DMS 273 (cell line): ENCODE measurements around the gene ACOXL.
"Not testable (repeated sequence)": the region's sequence is repeated elsewhere in the genome, so short reads cannot be mapped to it uniquely, and the experiment has no call there.

ENCODE experiments used
- DNase-seq: peaks from one replicate; lab custom pipeline; 2025; ENCODE audit not compliant: unreplicated experiment; lab: John Stamatoyannopoulos, UW

Gene ACOXL

GRCh38 chr2:110732422-110733413 lies at the start of gene ACOXL:
ACOXL (plus strand) TSS chr2:110732573; CDS start chr2:110768390, 35,817 bp downstream.
- peak; percentile 17 for DNase-seq

DNA sequence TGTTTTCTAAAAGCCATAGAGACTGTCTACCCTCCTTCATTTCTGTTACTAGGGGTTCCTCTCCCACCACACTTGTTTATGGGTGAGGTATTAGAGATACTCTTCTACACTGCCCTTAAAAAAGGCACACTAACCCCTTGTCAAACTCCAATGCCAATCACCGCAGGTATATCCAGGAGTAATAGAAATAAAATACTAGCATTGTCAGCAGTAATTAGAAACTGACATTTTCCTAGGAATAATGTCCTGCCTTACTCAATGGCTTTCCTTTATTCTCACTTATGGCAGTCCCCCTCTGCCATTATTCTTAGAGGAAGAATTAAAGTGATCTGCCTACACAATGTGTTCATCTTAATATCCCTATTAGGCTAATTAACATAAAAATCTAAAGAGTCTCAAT lies 49.5 kb upstream of the ACOXL start:
- DNase-seq, result no peak

- DNase-seq, result not testable (repeated sequence)
Observed at GRCh38 chr2:110687775-110688484, 44.4 kb upstream of the ACOXL start.

- no peak for DNase-seq
Observed at GRCh38 chr2:110688594-110689091, 43.7 kb upstream of the ACOXL start.

DNA sequence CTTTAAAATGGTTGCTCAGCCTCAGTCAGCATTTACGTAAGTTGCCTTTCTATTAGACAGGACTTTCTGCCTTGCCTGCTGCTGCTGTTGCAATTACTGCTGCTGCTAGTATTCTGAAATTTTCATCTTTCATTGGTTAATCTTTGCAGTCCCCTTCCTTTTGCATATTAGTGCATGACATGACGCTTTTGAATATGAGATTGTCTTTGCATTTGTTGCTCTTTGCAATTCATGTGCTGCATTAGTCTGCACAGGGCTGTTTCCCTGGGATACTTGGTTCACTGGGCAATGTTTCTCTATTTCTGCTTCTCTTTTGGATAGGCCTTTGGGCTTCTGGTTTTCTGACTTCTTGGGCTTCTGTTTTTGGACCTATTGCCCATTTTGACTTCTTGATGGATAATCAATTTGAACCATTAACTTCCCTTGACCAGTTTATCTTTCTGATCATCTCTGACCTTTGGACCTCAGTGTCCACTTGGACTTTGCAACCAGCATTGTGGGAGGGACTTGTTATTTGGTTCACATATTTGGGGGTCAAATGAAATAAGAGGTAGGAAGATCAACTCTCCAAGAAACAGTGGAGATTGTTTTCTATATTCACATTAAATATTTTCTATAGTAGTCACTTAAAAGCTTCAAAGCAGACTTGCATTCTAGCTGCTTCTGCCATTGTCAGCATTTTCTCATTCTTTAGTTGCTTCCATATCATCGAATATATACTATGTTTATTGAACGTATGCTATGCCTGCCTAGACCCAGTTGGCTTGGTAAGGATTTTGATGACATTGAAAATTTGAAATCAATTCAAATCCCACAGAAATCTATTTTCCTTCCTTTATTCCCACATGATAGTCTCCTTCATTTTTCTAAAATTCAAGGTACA lies 42.0 kb upstream of the ACOXL start:
- no peak for DNase-seq

GRCh38 chr2:110691612-110692258 lies 40.6 kb upstream of the ACOXL start:
- DNase-seq, result no peak

- DNase-seq, result peak; percentile 67
Observed at GRCh38 chr2:110695146-110695898, 37.1 kb upstream of the ACOXL start.

GRCh38 chr2:110698253-110698652 lies 34.1 kb upstream of the ACOXL start:
- not testable (repeated sequence) for DNase-seq

- DNase-seq, result no peak
Observed at GRCh38 chr2:110702514-110703380, 29.6 kb upstream of the ACOXL start.

GRCh38 chr2:110707386-110707965 lies 24.9 kb upstream of the ACOXL start:
- DNase-seq, result no peak

GRCh38 chr2:110708455-110708854 lies 23.9 kb upstream of the ACOXL start:
- no peak for DNase-seq

- no peak for DNase-seq
Observed at GRCh38 chr2:110712737-110713136, 19.6 kb upstream of the ACOXL start.

DNA sequence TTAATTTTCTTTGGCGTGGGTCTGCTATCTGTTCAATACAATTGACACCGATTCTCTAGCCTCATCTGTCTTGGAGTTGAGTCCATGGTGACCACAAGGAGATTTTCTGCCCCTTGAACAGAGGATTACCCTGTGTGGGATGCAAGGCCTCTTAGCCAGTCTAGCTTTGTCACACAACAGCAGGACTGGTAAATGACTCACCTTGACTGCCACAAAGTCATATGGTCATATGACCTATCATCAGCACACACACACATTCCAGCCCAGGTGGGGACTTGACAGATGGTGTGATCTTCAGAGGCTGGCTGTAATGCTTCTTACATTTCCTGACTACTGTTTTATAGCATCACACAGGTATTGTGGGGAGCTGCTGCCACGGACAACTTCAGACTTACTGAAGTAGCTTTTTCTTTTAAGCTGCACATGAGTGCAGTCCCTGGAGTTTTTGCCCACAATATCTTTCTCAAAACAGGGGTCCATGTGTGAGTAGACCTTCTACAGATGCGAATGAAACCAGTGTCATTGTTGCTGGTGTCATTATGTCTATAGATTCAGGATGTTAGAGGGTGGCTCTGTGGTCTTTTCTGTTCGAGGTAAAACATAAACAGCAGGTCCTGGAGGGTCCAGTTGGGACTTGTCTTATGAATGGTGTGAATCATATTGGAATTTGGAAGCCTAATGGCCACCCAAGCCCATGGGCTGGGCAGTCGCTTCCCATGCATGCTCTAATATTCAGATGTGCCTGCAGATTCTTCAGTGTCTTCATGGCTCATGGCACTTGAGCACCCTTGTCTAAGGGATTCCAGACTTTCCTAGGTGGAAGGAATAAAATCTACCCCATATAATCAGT lies 18.6 kb upstream of the ACOXL start:
- DNase-seq, result no peak

DNA sequence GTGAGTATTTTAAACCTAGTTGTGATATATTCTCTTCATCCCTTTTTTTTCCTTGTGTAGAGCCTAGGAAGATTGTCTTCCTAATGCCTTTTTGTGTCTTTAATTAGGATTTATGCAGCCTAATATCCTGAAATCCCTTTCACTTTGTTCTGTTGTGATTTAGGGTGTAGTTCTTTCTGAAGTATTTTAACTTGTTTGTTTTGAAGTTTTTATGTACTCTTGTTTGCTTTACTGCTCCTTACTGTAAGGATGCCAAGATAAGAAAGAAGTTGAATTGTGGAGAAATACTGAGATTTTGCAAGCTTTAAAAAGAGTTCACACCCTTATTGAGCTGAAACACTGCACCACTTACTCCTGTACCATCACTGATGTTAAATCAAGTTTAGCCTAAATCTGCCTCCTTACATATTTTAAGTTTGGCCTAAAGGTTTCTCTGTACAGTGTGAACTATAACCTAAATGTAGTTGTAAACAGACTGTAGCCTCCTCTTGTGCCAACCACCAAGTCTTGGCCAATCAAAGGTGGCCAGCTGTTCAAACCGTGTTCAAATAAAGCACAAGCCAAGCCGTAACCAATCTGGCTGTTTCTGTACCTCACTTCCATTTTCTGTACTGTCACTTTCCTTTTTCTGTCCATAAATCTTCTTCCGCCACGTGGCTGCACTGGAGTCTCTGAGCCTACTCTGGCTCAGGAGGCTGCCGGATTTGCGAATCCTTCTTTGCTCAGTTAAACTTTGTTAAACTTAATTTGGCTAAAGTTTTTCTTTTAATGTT lies 17.7 kb upstream of the ACOXL start:
- DNase-seq, result peak; percentile 32

- DNase-seq, result no peak
Observed at GRCh38 chr2:110716959-110717645, 15.3 kb upstream of the ACOXL start.

- no peak for DNase-seq
Observed at GRCh38 chr2:110717734-110718133, 14.6 kb upstream of the ACOXL start.
